ENCODE measurements around the gene NME4. TPM values are rescaled to one million over a fixed set of nuclear protein-coding genes. Genes with fewer than 3 reads are reported as not detected.

Gene NME4
- polyA plus RNA-seq, 1 donor (not counting 4 experiments of a cell fraction or from before 2014, with no cell fraction given): 141 TPM

- Histone ChIP-seq H3K9me1 (ENCODE audit: control insufficient read depth, extremely low read depth, insufficient read depth, low read length) (no peaks in the 10 kb centered on the region), H3K9ac (ENCODE audit: control insufficient read depth, extremely low read depth, insufficient read depth, low read length) (peak overlapping the region; percentile 67), H3K79me2 (ENCODE audit: control insufficient read depth, insufficient read depth, low read length) (peaks cover 9% of the 10 kb centered on the region), H4K20me1 (ENCODE audit: control insufficient read depth, extremely low read depth, insufficient read depth, low read length) (no peaks in the 10 kb centered on the region), H3K36me3 (ENCODE audit: control insufficient read depth in 2 of 2, extremely low read depth in 1 of 2, insufficient read depth in 2 of 2, low read length in 2 of 2) (peaks cover 0 to 7% of the 10 kb centered on the region in 2 experiments), H3K9me3 (ENCODE audit: control insufficient read depth, low read depth, low read length) (no peaks in the 10 kb centered on the region), H3K4me2 (ENCODE audit: control insufficient read depth, extremely low read depth, insufficient read depth, low read depth, low read length) (peak overlapping the region; percentile 80), H3K27me3 (ENCODE audit: control insufficient read depth, extremely low read depth, insufficient read depth, low read length) (no peaks in the 10 kb centered on the region), H3K4me3 (ENCODE audit: control insufficient read depth in 2 of 3, extremely low read depth in 1 of 3, insufficient read depth in 2 of 3, low read depth in 1 of 3, low read length in 3 of 3) (peak overlapping the region; percentile 73 to 82 (median 81)), H3K27ac (ENCODE audit: control insufficient read depth, insufficient read depth, low read length) (no peak overlapping the region), H2AFZ (ENCODE audit: control insufficient read depth, low read length) (peak overlapping the region; percentile 33), H3K4me1 (ENCODE audit: control insufficient read depth, extremely low read depth, insufficient read depth, low read length) (peaks cover 16% of the 10 kb centered on the region)
- TF ChIP-seq CTCF (optimal IDR thresholded peaks at IDR 0.05 in 1 of 3, IDR thresholded peaks at IDR 0.05 in 1 of 3, conservative IDR thresholded peaks at IDR 0.05 in 1 of 3; ENCODE audit: extremely low read depth in 1 of 3, insufficient read depth in 2 of 3, low read length in 3 of 3) (no peak), EZH2 (IDR thresholded peaks at IDR 0.05; ENCODE audit: low read length) (no peak)
- dilution Hi-C loops (cut with MboI; ENCODE audit: extremely low pct_ligation_motif_present, low sequenced_read_pairs): no loop called here
- no peak for FAIRE-seq
- no peak for DNase-seq (ENCODE audit: low read depth, low spot score)
Observed at GRCh38 chr16:381012-381788, 15.8 kb upstream of the NME4 start.

GRCh38 chr16:381789-382717 lies 14.9 kb upstream of the NME4 start, which contains the start of gene PGAP6:
TSS of gene PGAP6 (minus strand) at chr16:381978. CDS start at chr16:381821, 157 bp downstream.
- Histone ChIP-seq H3K4me1 (ENCODE audit: control insufficient read depth, extremely low read depth, insufficient read depth, low read length) (peaks cover 16% of the 10 kb centered on the region), H3K79me2 (ENCODE audit: control insufficient read depth, insufficient read depth, low read length) (peaks cover 9% of the 10 kb centered on the region), H3K27ac (ENCODE audit: control insufficient read depth, insufficient read depth, low read length) (peak within 1 kb of the TSS; percentile 26), H3K4me2 (ENCODE audit: control insufficient read depth, extremely low read depth, insufficient read depth, low read depth, low read length) (peak within 1 kb of the TSS; percentile 88), H3K9me1 (ENCODE audit: control insufficient read depth, extremely low read depth, insufficient read depth, low read length) (no peaks in the 10 kb centered on the region), H3K9me3 (ENCODE audit: control insufficient read depth, low read depth, low read length) (no peaks in the 10 kb centered on the region), H3K27me3 (ENCODE audit: control insufficient read depth, extremely low read depth, insufficient read depth, low read length) (no peaks in the 10 kb centered on the region), H4K20me1 (ENCODE audit: control insufficient read depth, extremely low read depth, insufficient read depth, low read length) (no peaks in the 10 kb centered on the region), H3K36me3 (ENCODE audit: control insufficient read depth in 2 of 2, extremely low read depth in 1 of 2, insufficient read depth in 2 of 2, low read length in 2 of 2) (peaks cover 0 to 1% of the 10 kb centered on the region in 2 experiments), H3K9ac (ENCODE audit: control insufficient read depth, extremely low read depth, insufficient read depth, low read length) (peak within 1 kb of the TSS; percentile 76), H2AFZ (ENCODE audit: control insufficient read depth, low read length) (peak within 1 kb of the TSS; percentile 60), H3K4me3 (ENCODE audit: control insufficient read depth in 2 of 3, extremely low read depth in 1 of 3, insufficient read depth in 2 of 3, low read depth in 1 of 3, low read length in 3 of 3) (peak within 1 kb of the TSS; percentile 73 to 82 (median 81))
- FAIRE-seq (no peak), DNase-seq (ENCODE audit: low read depth, low spot score) (no peak)
- dilution Hi-C loops (cut with MboI; ENCODE audit: extremely low pct_ligation_motif_present, low sequenced_read_pairs): no loop called here
- TF ChIP-seq CTCF (optimal IDR thresholded peaks at IDR 0.05 in 1 of 3, IDR thresholded peaks at IDR 0.05 in 1 of 3, conservative IDR thresholded peaks at IDR 0.05 in 1 of 3; ENCODE audit: extremely low read depth in 1 of 3, insufficient read depth in 2 of 3, low read length in 3 of 3) (no peak), EZH2 (IDR thresholded peaks at IDR 0.05; ENCODE audit: low read length) (no peak)
